Activated CD4-positive, alpha-beta T cell treated with anti-CD3 and anti-CD28 coated beads, Interleukin-2, amount 50 U/mL, for 16 hours (primary cell): ENCODE measurements around the gene BIRC2.

Experiments used
- DNase-seq: peaks from one replicate; pipeline ENCODE4 v3.0.0-alpha.2; 2020

The BIRC2 gene

DNA sequence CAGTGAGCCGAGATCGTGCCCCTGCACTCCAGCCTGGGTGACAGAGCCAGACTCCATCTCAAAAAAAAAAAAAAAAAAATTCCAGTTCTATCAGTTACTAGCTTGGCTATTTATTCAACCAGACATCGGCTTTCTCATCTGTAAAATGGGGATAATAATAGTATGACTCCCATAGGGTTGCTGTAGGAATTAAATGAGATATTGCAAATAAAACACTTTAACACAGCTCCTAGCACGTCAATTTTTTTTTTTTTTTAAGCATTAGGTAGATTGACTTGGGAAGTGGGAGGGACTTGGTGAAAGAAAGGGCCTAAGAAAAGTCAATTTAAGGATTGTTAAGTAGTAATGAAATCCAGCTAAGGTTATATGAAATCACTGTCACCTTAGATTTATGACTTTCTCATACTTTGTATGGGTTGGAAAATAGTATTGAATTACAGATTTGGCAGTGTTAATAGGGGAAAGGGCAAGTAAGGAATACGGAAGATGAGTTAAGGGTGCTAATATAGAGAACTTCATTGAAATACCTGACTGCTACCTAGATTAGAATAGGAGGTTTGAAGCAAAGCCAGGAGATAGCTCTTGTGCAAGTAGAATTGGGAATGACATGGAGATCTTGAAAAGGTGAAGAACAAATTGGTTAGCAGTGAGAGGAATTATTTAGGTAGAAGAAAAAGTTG lies 28.8 kb downstream of the BIRC2 start:
- no peak for DNase-seq

- no peak for DNase-seq
Observed at GRCh38 chr11:102377891-102378290, 30.9 kb downstream of the BIRC2 start.

DNA sequence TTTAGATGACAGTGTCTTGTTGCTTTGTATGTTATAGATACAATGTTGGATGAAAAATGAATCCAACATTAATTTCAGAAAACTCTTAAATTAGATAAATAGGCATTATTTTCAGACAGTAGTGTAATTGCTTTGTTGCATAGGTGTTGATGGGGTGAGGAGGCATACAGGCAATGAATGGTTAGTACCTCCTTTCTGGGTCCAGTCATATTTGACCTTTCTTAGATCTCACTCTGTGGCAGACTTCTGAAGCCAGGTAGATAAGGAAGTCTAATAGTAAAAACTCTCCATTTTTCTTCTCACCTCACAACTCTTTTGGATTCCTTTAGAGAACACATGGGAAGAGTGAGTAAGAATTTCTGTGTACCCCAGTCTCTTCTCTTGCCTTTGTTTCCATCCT lies 31.8 kb downstream of the BIRC2 start:
- no peak for DNase-seq

DNA sequence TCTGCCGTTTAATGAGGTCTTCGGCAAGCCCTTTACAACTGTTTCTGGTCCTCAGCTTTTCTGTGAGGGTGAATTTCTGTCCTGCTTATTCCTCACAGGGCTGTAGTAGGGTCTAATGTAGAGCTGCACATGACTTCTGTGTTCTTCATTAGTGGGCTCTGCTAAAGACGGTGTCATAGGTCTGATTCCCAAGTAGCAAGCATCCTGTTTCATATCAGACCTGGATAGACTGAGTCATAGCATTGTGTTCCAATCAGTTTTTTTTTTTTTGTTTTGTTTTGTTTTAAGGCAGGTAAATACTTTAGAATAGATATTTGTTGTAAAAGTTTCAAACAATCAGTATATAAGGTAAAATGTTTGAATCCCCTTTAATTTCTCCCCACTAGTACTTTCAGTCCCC lies 35.4 kb downstream of the BIRC2 start:
- DNase-seq = no peak

GRCh38 chr11:102383839-102384238 lies 36.8 kb downstream of the BIRC2 start:
- DNase-seq = no peak

DNA sequence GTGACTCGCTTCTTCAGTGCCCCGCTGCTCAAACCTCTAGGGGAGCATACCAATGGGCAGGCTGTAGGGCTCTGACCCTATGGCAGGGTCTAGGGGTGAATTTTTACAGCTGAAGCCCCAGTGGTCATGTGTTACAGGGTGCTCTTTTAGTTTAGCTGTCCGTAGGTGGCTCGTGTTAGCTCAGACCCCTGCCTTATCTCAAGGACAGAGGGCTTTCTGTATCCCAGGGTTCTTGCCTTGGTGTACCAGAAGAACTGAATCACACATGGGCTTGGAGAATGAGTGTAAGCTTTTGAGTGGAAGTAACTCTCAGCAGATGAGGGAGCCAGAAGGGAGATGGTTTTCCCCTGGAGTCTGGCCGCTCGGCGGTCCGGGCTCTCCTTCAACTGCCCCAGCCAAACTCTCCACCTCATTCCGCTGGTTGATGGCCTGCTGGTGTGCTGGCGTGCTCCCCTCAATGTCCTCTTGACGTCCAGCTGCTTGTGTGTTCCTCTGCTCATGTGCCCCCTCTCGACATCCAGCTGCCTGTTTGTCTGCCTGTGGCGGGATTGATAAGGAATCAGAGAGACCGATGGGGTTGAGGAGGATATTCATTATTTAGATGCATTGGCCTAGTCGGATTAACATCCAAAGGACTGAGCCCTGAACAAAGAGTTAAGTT lies 37.5 kb downstream of the BIRC2 start:
- DNase-seq = no peak

- no peak for DNase-seq
Observed at GRCh38 chr11:102385085-102386007, 38.3 kb downstream of the BIRC2 start.

- DNase-seq = no peak
Observed at GRCh38 chr11:102386136-102386734, 39.2 kb downstream of the BIRC2 start.

- DNase-seq = no peak
Observed at GRCh38 chr11:102387043-102387781, 40.2 kb downstream of the BIRC2 start.

GRCh38 chr11:102389253-102389652 lies 42.2 kb downstream of the BIRC2 start:
- no peak for DNase-seq

GRCh38 chr11:102390667-102391465 lies 43.9 kb downstream of the BIRC2 start:
- DNase-seq = peak; percentile 64

DNA sequence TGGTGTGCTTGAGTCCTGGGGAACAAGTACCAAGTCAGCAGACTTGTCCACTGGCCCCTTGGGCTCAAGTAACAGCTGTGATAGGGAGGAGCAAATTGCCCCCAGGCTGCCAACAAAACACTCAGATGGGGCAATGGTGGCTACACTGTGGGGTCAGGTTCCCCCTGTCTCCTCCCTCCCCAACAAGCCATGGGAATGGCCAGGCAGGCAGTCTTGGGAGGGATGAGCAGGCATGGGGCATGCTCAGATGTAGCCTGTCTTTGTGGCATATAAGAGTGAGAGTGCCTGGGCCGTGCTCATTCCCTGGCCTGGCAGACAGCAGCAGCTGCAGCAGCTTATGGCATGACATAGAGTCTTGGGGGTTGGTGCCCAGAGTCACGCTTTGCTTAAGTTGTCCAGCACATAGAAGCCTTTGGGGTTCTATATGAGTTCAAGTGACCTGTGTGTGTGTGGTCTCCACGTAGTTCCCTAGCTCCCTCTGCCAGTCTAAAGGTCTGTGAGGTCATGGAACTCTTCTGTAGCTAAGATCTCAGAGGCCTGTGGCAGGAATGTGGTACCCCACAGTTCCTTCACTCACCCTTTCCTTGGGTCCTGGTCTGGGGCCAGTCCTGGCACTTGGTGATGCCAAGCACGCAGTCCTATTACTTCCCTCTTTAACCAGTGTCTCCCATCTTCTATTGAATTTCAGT lies 44.7 kb downstream of the BIRC2 start:
- DNase-seq = no peak

DNA sequence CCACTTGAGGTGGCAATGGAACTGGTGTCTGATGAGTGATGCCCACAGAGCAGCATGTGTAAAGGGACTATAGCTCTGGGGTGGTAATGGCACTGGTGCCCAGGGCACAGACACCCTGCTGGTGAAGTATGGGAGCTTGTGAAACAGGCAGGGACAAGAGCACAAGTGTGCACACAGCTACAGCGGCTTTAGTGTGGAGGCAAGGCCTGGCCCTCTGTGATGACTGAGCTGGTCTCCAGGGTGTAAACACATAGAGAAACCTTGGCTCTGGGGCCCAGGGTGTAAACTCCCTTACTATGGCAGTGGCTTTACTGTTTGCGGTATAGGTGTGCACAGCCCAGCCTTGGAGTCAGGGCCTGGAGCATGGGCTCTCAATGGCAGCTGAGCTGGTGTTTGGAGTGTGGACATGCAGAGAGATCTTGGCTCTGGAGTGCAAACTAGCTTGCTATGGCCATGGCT lies 46.3 kb downstream of the BIRC2 start:
- no peak for DNase-seq

DNA sequence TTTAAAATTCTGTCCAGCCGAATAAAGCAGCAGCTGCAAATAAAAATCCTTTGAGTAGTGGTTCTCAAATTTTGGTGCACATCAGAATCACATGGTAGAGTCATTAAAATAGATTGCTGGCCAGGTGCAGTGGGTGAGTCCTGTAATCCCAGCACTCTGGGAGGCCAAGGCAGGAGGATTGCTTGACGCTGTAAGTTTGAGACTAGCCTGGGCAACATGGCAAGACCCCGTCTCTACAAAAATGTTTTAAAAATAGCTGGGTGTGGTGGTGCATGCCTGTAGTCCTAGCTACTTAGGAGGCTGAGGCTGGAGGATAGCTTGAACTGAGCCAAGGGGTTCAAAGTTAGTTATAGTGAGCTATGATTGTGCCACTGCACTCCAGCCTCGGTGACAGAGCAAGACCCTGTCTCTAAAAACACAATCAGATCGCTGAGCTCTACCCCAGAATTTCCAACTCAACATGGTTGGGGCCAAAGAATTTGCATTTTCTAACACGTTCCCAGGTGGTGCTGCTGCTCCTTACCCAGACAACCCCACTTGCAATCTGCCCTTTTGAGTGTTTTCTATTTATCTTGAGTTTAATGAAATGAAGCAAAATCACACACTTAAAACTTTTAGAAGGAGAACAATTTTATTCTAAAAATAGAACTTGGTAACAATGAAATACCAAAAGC lies 48.8 kb downstream of the BIRC2 start:
- no peak for DNase-seq

DNA sequence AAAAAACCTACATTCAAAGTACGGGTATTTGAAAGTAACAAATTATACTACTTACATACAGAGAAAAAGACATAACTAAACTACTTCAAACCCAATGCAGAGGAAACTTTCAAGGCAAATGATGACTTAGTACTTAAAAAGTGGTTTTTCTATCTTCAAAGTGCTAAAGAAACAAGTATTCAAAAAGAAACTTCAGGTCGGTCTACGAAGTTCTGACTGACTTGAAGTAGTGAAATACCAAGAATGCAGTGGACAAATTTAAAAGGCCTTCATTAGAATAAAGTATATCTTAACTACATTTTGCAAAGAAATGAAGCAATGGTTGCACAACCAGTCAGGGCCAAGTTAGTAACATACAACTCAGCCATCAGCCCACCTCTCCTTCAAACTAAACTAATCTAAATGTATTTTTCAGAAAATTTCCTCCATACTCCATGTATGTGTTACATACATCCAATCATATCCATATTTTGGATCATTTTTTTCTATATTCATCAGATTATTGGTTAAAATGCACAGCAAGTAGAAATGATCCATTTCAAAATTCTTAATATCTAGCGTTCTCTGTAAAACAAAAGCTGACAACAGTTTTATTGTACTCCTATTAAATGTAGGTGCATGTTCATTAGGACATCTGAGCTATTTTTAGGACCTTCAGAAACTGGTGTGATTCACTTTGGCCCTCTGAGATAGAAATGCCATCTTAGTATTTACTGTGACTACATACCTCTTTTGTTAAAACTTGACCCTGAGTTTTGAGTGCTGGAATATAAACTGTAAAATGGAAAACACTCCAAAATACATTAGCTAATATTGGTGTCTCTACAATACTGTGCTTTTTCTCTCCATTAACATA lies 49.9 kb downstream of the BIRC2 start:
- DNase-seq = peak; percentile 67

GRCh38 chr11:102398297-102398696 lies 51.3 kb downstream of the BIRC2 start:
- DNase-seq = no peak

DNA sequence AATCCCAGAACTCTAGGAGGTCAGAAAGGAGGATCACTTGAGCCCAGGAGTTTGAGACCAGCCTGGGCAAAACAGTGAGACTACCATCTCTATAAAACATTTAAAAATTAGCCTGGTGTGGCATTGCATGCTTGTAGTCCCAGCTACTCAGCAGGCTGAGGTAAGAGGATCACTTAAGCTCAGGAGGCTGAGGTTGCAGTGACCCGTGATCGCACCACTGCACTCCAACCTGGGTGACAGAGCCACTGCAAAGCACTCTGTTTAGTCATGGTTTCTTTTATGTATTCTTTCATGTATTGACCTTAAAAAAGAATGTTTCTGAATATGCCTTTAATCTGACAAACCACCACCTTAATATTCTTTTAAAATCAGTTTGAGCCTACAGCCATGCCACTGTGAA lies 52.2 kb downstream of the BIRC2 start:
- no peak for DNase-seq

DNA sequence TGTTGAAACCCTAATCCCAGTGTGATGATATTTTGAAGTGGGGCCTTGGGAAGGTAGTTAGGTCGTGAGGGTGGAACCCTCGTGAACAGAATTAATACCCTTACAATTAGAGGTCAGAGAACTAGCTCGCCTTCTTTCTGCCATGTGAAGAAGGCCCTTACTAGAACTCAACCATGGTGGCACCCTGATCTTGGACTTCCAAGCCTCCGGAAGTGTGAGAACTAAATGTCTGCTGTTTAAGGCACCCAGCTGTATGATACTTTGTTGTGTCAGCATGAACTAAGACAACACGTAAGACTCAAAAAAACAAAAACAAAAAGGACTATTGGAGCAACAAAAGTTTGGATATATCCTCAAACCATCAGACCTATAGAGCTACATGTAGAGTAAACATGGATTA lies 53.6 kb downstream of the BIRC2 start:
- no peak for DNase-seq

DNA sequence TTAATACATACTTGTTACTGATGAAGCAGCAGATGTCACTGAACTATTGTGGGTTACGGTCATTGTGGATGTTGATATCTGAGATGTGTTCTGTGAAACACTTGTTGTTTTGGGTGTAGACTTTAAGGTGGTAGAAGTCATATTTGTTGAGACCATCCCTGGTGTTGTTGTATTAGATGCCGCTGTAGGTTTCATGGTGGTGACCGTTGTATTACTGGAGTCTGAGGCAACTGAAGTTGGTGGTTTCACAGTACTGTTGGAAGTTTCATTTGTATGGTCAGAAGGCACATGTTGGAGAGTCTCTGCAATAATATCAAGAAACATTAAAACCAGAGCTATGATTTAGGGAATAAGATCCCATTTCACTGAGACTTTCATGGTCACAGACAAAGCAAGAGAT lies 54.9 kb downstream of the BIRC2 start:
- DNase-seq = no peak
